IPS-15b (cell line): Measurements from ENCODE around the gene PASK.

Source experiments
- H3K27me3 ChIP-seq: one replicate; pipeline ENCODE4 v1.6.1; 2013; ENCODE audit warnings: low read length; ENCODE audit not compliant: control insufficient read depth, insufficient read depth
- H3K36me3 ChIP-seq: one replicate; pipeline ENCODE4 v1.6.1; 2013; ENCODE audit warnings: low read length; ENCODE audit not compliant: control insufficient read depth, insufficient read depth
- H3K4me1 ChIP-seq: one replicate; pipeline ENCODE4 v1.6.1; 2013; ENCODE audit warnings: mild to moderate bottlenecking, low read length; ENCODE audit not compliant: control insufficient read depth, insufficient read depth
- H3K4me3 ChIP-seq: one replicate; pipeline ENCODE4 v1.5.1; 2013; ENCODE audit warnings: low read depth, low read length
- H3K9ac ChIP-seq: one replicate; pipeline ENCODE4 v1.6.1; 2013; ENCODE audit warnings: low read depth, mild to moderate bottlenecking, low read length
- H3K9me3 ChIP-seq: one replicate; pipeline ENCODE4 v1.6.1; 2013; ENCODE audit warnings: mild to moderate bottlenecking, low read length; ENCODE audit not compliant: control insufficient read depth, insufficient read depth

Gene PASK

DNA sequence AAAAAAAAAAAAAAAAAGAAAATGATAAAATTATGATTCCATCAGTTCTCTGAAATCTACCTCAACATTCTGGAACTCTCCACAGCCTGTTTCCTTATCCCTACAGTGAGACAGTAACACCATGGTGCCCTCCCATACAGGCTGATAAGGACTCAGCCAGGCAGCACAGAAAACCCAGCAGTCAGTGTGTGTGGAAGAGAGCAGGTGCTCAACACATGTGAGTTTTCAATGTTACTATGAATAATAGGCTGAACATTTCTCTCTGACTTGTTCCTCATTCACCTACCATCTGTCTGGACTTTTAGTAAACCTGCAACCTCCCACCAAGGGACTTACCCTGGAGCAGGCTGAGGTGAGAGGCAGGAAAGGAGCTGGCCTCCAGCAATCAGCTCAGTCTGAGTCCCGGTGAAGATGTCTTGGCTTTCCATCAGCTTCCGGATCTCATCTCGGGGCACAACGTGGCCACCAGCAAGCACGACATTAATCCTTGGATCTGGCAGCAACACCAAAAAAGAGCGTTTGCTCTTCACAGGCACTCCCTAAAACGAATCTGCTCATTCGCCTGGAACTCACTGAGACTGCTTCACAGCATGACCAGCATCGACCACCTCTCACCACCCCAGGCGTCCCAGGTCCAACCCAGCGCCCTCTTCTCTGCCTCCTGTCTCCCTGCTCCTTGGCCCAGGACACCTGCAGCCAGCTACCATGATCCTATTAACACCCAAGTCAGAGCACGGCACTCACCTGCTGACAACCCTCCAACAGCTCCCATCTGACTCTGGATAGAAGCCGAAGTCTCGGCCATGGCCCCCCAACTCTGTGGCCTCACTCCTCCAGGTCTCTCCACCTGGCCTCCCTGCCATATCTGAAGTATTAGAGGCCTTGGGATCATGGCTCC lies 16.5 kb downstream of the PASK start:
- Histone ChIP-seq H3K9me3 (no peaks in the 10 kb centered on the region), H3K4me1 (no peaks in the 10 kb centered on the region), H3K4me3 (no peak overlapping the region), H3K9ac (no peak overlapping the region), H3K36me3 (peaks cover 43% of the 10 kb centered on the region), H3K27me3 (no peaks in the 10 kb centered on the region)

DNA sequence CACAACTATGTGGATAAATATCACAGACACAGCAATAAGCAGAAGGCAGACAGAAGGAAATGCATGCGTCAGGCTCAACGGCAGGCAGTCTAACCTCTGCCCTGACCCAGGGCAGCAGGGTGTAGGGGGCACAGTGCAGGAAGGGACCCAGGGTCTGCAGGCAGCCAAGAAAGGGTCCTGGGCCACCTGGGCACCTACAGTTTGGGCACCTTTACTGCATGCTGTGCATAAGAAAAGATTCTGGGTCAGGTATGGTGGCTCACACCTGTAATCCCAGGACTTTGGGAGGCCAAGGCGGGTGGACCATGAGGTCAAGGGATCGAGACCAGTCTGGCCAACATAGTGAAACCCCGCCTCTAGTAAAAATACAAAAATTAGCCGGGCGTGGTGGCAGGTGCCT lies 17.7 kb downstream of the PASK start:
- peaks cover 36% of the 10 kb centered on the region for H3K36me3 ChIP-seq

DNA sequence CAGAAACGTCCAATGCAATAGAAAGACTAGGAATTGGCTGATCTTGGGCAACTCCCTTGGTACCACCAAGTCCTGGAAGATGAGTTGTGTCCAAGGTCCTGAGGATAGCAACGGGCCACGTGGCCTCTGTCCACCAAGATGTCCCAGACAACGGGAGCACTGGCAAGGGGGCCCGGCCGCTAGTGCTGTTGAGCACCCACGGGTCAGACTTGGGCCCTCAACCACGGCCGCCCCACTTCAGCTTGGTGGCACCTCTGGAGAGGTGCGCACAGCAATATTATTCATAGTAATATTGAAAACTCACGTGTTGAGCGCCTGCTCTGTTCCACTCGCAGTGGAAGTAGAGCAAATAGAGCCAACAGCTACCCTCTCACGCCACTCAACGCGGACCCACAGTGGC lies 19.0 kb downstream of the PASK start:
- no peak overlapping the region for H3K9ac ChIP-seq
- H3K4me3 ChIP-seq, result no peak overlapping the region
- no peaks in the 10 kb centered on the region for H3K27me3 ChIP-seq
- peaks cover 35% of the 10 kb centered on the region for H3K36me3 ChIP-seq
- no peaks in the 10 kb centered on the region for H3K4me1 ChIP-seq
- no peaks in the 10 kb centered on the region for H3K9me3 ChIP-seq

More for the DNA sequence above, 17.7 kb downstream of the PASK start:
- no peaks in the 10 kb centered on the region for H3K9me3 ChIP-seq
- no peak overlapping the region for H3K4me3 ChIP-seq
- H3K9ac ChIP-seq, result no peak overlapping the region
- H3K4me1 ChIP-seq, result no peaks in the 10 kb centered on the region
- no peaks in the 10 kb centered on the region for H3K27me3 ChIP-seq

DNA sequence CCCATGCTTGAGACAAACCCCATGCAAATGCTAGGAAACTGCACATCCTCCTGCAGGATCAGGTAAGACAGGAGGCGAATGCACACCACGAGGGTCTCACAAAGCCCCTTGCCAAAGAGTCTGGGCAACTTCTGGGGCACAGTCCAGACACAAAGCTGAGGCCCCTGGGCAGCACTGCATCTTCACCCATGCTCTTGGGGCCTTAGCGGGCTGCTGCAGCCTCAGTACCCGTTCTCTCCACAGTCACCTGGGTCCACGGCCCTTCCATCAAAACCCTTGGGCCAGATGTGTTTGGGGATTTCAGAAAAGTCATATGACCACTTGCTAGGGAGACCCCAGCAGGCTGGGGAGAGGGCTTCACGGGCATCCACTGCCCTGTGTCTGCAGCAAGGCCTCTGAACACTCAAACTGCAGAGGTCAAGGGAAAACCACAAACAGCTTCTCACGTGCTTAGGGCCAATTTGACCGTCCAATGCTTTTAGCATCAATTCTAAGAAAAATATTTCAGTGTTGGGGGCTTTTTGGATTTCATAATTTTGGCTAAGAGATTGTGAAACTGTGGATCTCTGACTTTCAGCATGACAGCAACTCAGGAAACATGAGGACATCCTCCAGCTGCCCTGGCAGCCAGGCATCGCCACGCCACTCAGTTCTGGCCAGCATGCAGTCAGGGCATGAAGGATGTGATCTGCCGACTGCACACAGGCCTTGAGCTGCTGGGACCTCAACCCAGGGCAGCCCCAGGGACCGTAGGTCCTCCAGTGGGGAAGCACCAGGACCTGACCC lies 20.0 kb downstream of the PASK start:
- Histone ChIP-seq H3K4me1 (no peaks in the 10 kb centered on the region), H3K9me3 (no peaks in the 10 kb centered on the region), H3K9ac (no peak overlapping the region), H3K27me3 (no peaks in the 10 kb centered on the region), H3K36me3 (peaks cover 25% of the 10 kb centered on the region), H3K4me3 (no peak overlapping the region)

DNA sequence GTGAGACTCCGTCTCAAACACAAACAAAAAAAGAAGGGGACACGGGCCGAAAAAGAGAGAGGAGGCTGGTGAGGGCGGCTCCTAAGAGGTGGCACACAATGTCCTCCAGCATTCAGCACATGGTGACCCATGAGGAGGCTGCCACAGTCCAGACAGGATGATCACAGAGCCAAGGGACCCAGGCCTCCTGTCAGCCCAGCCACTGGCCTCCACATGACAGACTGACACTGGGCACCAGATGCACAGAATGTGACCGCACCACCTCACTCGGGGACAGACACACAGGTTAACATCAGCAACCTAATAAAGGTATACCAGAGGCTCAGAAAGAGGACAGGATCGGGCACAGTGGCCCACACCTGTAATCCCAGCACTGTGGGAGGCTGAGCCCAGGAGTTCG lies 21.0 kb downstream of the PASK start:
- Histone ChIP-seq H3K9ac (no peak overlapping the region), H3K4me1 (no peaks in the 10 kb centered on the region), H3K27me3 (no peaks in the 10 kb centered on the region), H3K36me3 (peaks cover 24% of the 10 kb centered on the region), H3K9me3 (no peaks in the 10 kb centered on the region), H3K4me3 (no peak overlapping the region)

DNA sequence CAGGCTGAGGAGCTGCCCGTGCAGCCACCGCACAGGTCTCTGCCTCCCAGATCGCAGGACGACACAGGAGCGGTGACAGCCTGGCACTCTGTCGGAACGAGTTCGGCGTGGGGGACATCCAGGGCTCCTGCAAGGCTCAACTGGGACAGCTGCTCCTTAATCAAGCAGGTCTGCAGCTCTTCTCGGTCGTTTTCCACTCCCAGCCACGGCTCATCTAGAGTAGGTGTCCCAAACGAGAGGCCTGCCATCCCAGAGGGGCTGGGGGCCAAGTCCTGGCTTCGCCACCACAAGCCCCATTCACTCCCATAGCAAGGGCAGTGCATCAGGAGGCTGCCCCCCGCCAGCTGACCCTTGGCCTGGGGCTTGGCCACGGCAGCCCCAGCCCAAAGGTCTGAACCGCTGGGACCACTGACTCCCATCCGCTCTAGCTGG lies 22.5 kb downstream of the PASK start:
- no peak overlapping the region for H3K9ac ChIP-seq
- no peaks in the 10 kb centered on the region for H3K9me3 ChIP-seq
- peaks cover 27% of the 10 kb centered on the region for H3K36me3 ChIP-seq
- no peaks in the 10 kb centered on the region for H3K27me3 ChIP-seq
- H3K4me3 ChIP-seq, result no peak overlapping the region
- no peaks in the 10 kb centered on the region for H3K4me1 ChIP-seq

DNA sequence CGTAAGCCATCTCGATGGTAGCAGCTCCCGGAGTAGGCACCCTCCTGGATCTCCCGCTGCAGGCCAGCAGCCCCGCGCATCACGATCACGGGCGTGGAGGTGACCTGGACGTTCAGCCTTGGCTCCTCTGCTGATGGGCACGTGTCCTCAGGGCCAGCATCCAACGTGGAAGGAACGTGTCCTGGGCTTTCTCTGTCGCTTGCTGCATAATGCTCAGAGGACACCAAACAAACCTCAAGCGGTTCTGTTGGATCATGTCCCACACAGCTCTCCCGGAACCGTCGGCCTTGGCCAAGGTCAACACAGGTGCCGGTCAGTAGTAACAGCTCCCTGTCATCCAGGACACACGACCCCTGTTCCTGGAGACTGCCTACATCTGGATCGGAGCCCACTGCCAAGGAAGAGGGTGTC lies 23.1 kb downstream of the PASK start:
- Histone ChIP-seq H3K4me1 (no peaks in the 10 kb centered on the region), H3K4me3 (no peak overlapping the region), H3K27me3 (no peaks in the 10 kb centered on the region), H3K9me3 (no peaks in the 10 kb centered on the region), H3K9ac (no peak overlapping the region), H3K36me3 (peaks cover 27% of the 10 kb centered on the region)

DNA sequence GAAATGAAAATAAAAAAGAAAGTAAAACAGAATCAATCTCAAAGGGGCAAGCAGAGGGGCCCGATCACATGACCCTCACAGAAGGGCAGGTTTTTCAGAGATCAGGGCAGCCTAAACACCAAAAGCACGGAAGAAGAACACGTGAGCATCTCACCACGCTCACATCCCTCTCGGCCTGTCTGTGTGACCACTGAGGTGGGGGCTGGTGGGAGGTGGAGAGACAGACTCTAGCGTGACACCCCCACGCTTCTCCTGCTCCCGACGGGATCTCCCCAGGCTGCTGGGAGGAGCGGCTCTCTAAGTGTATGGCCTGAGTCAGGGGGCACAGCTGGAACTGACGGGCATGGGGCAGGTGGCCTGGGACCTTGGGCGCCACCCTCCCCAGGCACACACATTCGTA lies 23.6 kb downstream of the PASK start:
- Histone ChIP-seq H3K27me3 (no peaks in the 10 kb centered on the region), H3K9ac (no peak overlapping the region), H3K36me3 (peaks cover 27% of the 10 kb centered on the region), H3K4me3 (no peak overlapping the region), H3K9me3 (no peaks in the 10 kb centered on the region), H3K4me1 (no peaks in the 10 kb centered on the region)

DNA sequence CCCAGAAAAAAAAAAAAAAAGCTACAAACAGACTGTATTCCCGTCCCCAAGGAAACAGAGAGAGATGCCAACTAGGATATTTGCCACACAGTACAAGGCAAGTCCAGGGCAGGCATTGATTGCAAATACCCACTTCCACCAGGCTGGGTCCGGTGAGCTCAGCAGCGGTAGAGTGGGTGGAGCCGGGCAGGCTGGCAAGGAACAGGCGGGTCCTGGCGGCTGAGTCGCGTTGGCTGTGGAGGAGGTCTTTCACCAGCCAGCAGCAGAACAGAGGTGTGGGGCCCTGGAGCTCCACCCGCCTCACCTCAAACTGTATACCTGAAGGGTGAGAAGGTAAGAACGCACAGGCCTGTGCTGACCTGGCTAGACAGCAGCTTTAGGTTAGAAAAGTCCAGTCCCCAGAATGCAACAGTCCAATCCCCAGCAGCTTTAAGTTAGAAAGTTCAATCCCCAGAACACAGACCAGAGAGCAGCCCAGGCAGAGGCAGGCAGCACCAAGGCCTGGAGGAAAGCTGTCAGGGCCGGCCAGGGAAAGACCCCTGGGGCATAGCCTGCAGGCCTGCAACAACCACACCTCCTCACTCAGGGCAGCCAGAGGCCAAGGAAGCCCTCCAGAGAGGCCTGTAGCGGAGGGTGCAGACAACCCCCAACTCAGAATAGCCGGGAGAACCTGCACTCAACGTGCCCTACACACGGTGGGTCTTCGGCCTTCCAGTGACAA lies 25.3 kb downstream of the PASK start:
- no peaks in the 10 kb centered on the region for H3K27me3 ChIP-seq
- no peaks in the 10 kb centered on the region for H3K4me1 ChIP-seq
- H3K9me3 ChIP-seq, result no peaks in the 10 kb centered on the region
- peaks cover 25% of the 10 kb centered on the region for H3K36me3 ChIP-seq
- no peak overlapping the region for H3K4me3 ChIP-seq
- H3K9ac ChIP-seq, result no peak overlapping the region

DNA sequence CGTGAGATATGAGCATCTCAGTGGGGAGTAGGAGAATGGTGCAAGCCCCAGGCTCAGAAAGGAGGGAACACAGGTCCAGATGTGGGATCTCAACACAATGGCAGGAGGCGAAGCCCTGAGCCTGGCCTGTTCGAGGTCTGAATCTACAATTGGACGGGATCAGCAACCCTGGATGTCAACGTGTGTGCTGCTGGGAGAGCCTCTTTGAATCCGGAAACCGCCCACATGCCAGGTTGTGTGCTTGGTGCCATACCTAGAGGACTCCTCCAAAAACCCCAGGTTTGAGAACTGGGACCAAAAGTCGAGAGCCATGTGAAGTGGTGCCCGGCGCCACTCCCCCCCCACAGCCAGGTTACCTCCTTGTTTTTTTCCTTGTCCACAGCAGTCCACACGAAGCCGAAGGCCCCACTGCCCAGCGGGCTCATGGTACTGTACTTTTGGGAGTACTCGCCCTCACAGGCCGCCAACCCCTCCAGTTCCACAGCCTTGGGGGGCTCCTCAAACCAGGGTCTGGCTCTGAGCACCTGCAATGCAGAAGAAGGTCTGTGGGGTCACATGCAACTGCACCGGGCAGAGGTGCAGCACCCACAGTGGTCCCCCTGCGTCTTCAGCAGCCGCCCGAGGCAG lies 26.8 kb downstream of the PASK start:
- H3K9me3 ChIP-seq, result no peaks in the 10 kb centered on the region

DNA sequence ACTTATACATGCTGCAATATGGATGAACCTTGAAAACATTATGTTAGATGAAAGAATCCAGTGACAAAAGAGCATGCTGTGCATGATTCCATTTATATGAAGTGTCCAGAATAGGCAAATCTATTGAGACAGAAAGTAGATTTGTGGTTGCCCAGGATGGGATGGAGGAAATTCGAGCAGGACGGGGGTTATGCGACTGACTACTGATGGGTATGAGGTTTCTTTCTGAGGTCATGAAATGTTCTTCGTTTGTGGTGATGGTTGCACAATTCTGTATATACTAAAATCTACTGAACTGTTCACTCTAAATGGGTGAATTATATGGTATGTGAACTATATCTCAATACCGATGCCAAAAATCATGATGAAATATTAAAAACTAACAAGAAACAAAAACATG lies 28.3 kb downstream of the PASK start:
- H3K4me1 ChIP-seq, result no peaks in the 10 kb centered on the region
- peaks cover 12% of the 10 kb centered on the region for H3K36me3 ChIP-seq
- H3K4me3 ChIP-seq, result no peak overlapping the region
- no peaks in the 10 kb centered on the region for H3K9me3 ChIP-seq
- no peak overlapping the region for H3K9ac ChIP-seq
- H3K27me3 ChIP-seq, result no peaks in the 10 kb centered on the region

More for the DNA sequence above, 26.8 kb downstream of the PASK start:
- H3K4me3 ChIP-seq, result no peak overlapping the region
- H3K9ac ChIP-seq, result no peak overlapping the region
- H3K36me3 ChIP-seq, result peaks cover 22% of the 10 kb centered on the region
- H3K27me3 ChIP-seq, result no peaks in the 10 kb centered on the region
- no peaks in the 10 kb centered on the region for H3K4me1 ChIP-seq
